H1 (cell line): ENCODE measurements around the gene APOBEC3G. TPM values are rescaled to one million over a fixed set of nuclear protein-coding genes. Genes with fewer than 3 reads are reported as not detected.

Experiments
- CTCF ChIA-PET: fragments of 300-600 bp; sonication (Branson Sonifier 250); formaldehyde crosslinking; loops from one replicate; lab custom pipeline; 2021; ENCODE audit not compliant: partially characterized antibody; lab: Charles Lee
- POLR2A ChIA-PET: fragments of 300-600 bp; sonication (Branson Sonifier 250); formaldehyde crosslinking; loops from one replicate; lab custom pipeline; 2021; ENCODE audit warnings: inconsistent platforms; ENCODE audit not compliant: partially characterized antibody; lab: Charles Lee
- DNase-seq, 2 experiments: peaks; one replicate each; pipeline versions ENCODE4 v3.0.0 to v3.0.0-alpha.2; 2010 to 2022; ENCODE audit warnings: low spot score in 2 of 2, low read depth in 1 of 2, mixed read lengths in 1 of 2
- FAIRE-seq: peaks from 2 replicates; lab custom pipeline; 2011; peaks lifted over from hg19 to GRCh38; lab: Jason Lieb, UNC
- H2AFZ ChIP-seq: 2 replicates; pipeline ENCODE4 v1.8.1; 2012; ENCODE audit warnings: low read length, inconsistent platforms
- H2AK5ac ChIP-seq: 2 replicates; pipeline ENCODE4 v1.6.1; 2013; ENCODE audit warnings: low read depth, low read length
- H2BK120ac ChIP-seq: replicated peaks from 2 replicates; pipeline ENCODE3; 2013; ENCODE audit warnings: low read depth, low read length, inconsistent platforms
- H2BK12ac ChIP-seq: 2 replicates; pipeline ENCODE4 v1.6.1; 2013; ENCODE audit warnings: low read depth, low read length
- H2BK15ac ChIP-seq: 2 replicates; pipeline ENCODE4 v1.6.1; 2013; ENCODE audit warnings: low read length
- H2BK20ac ChIP-seq: 2 replicates; pipeline ENCODE4 v1.6.1; 2013; ENCODE audit warnings: low read length
- H2BK5ac ChIP-seq: 2 replicates; pipeline ENCODE4 v1.6.1; 2013; ENCODE audit warnings: low read depth, low read length
- H3K14ac ChIP-seq: 2 replicates; pipeline ENCODE4 v1.6.1; 2013; ENCODE audit warnings: inconsistent platforms; ENCODE audit not compliant: insufficient read length
- H3K18ac ChIP-seq: 2 replicates; pipeline ENCODE4 v1.6.1; 2013; ENCODE audit warnings: low read length; ENCODE audit errors: extremely low read depth
- H3K23ac ChIP-seq: 2 replicates; pipeline ENCODE4 v1.6.1; 2013; ENCODE audit warnings: inconsistent platforms; ENCODE audit not compliant: insufficient read length
- H3K23me2 ChIP-seq: 2 replicates; pipeline ENCODE4 v1.6.1; 2013; ENCODE audit warnings: low read depth, low read length
- H3K27ac ChIP-seq: 2 replicates; pipeline ENCODE4 v1.6.1; 2011; ENCODE audit warnings: low read depth, low read length, inconsistent platforms
- H3K27me3 ChIP-seq, 4 experiments: replicated peaks in 1 of 4; 1 replicate in 1 of 4; 2 replicates in 3 of 4; pipeline versions ENCODE4 v1.6.1 to v1.8.1; 2011 to 2013; ENCODE audit warnings: low read length in 3 of 4, mild to moderate bottlenecking in 3 of 4, inconsistent platforms in 2 of 4, mixed read lengths in 2 of 4, moderate library complexity in 1 of 4; ENCODE audit not compliant: control insufficient read depth in 3 of 4, insufficient read depth in 3 of 4; ENCODE audit errors: extremely low read depth in 1 of 4
- H3K36me3 ChIP-seq, 4 experiments: 2 replicates each; pipeline versions ENCODE4 v1.6.1 to v1.8.1; 2011 to 2013; ENCODE audit warnings: mild to moderate bottlenecking in 4 of 4, low read length in 3 of 4, moderate library complexity in 2 of 4, control low read depth in 1 of 4, inconsistent platforms in 1 of 4; ENCODE audit not compliant: insufficient read depth in 4 of 4, control insufficient read depth in 2 of 4
- H3K4ac ChIP-seq: replicated peaks from 2 replicates; pipeline ENCODE3; 2013; ENCODE audit warnings: low read length, low read depth, mixed read lengths, inconsistent platforms; ENCODE audit not compliant: insufficient read length
- H3K4me1 ChIP-seq, 4 experiments: replicated peaks in 1 of 4; 1 replicate in 1 of 4; 2 replicates in 3 of 4; pipeline versions ENCODE4 v1.6.1 to v1.8.1; 2011 to 2013; ENCODE audit warnings: low read length in 3 of 4, inconsistent platforms in 2 of 4, mixed read lengths in 1 of 4; ENCODE audit not compliant: insufficient read depth in 4 of 4, control insufficient read depth in 3 of 4
- H3K4me2 ChIP-seq, 2 experiments: 2 replicates each; pipeline versions ENCODE4 v1.6.1 to v1.8.1; 2011 to 2013; ENCODE audit warnings: low read depth in 2 of 2, low read length in 2 of 2, control low read depth in 1 of 2, inconsistent platforms in 1 of 2, mild to moderate bottlenecking in 1 of 2; ENCODE audit not compliant: insufficient read depth in 1 of 2
- H3K4me3 ChIP-seq, 4 experiments: fragments of 200-600, 300-600 bp in 1 of 4; sonication (generic), shearing (Covaris generic), sonication (Bioruptor Twin) in 1 of 4; 2 replicates each; pipeline versions ENCODE4 v1.5.1 to v1.8.1; 2011 to 2016; ENCODE audit warnings: low read length in 4 of 4, low read depth in 3 of 4, control low read depth in 2 of 4, inconsistent platforms in 2 of 4, mild to moderate bottlenecking in 2 of 4, mixed read lengths in 1 of 4, moderate library complexity in 1 of 4; ENCODE audit not compliant: insufficient read depth in 2 of 4; ENCODE audit errors: extremely low read depth in 1 of 4
- H3K56ac ChIP-seq: replicated peaks from 2 replicates; pipeline ENCODE3; 2013; ENCODE audit warnings: low read depth, mild to moderate bottlenecking, mixed read lengths, low read length, inconsistent platforms; ENCODE audit not compliant: insufficient read length
- H3K79me1 ChIP-seq: 2 replicates; pipeline ENCODE4 v1.6.1; 2013; ENCODE audit warnings: low read depth, low read length, control low read depth
- H3K79me2 ChIP-seq, 2 experiments: 2 replicates each; pipeline versions ENCODE4 v1.6.1 to v1.8.1; 2012 to 2013; ENCODE audit warnings: low read length in 2 of 2, mild to moderate bottlenecking in 2 of 2, inconsistent platforms in 1 of 2; ENCODE audit not compliant: insufficient read depth in 2 of 2, control insufficient read depth in 1 of 2
- H3K9ac ChIP-seq, 4 experiments: replicated peaks in 1 of 4; 1 replicate in 1 of 4; 2 replicates in 3 of 4; pipeline versions ENCODE4 v1.6.1 to v1.8.1; 2011 to 2013; ENCODE audit warnings: low read depth in 3 of 4, low read length in 3 of 4, control low read depth in 2 of 4, mild to moderate bottlenecking in 2 of 4, moderate library complexity in 2 of 4, inconsistent platforms in 1 of 4; ENCODE audit errors: extremely low read depth in 1 of 4
- H3K9me3 ChIP-seq, 2 experiments: 2 replicates each; pipeline versions ENCODE4 v1.6.1 to v1.8.1; 2012 to 2013; ENCODE audit warnings: mild to moderate bottlenecking in 2 of 2, moderate library complexity in 2 of 2, control low read depth in 1 of 2, inconsistent platforms in 1 of 2, low read depth in 1 of 2, low read length in 1 of 2, mixed read lengths in 1 of 2; ENCODE audit not compliant: insufficient read depth in 2 of 2
- H4K20me1 ChIP-seq, 2 experiments: replicated peaks in 1 of 2; 2 replicates each; pipeline versions ENCODE3 to v1.8.1; 2011 to 2013; ENCODE audit warnings: inconsistent platforms in 2 of 2, low read length in 2 of 2, mild to moderate bottlenecking in 1 of 2; ENCODE audit not compliant: insufficient read depth in 2 of 2, control insufficient read depth in 1 of 2
- H4K5ac ChIP-seq: 2 replicates; pipeline ENCODE4 v1.6.1; 2013; ENCODE audit warnings: low read length, low read depth, mixed read lengths, inconsistent platforms; ENCODE audit not compliant: insufficient read length
- H4K8ac ChIP-seq: 2 replicates; pipeline ENCODE4 v1.8.0; 2013; ENCODE audit warnings: mild to moderate bottlenecking, moderate library complexity, low read length, inconsistent platforms; ENCODE audit not compliant: insufficient read depth; ENCODE audit errors: extremely low read depth
- H4K91ac ChIP-seq: replicated peaks from 2 replicates; pipeline ENCODE3; 2013; ENCODE audit warnings: low read length, mixed read lengths, inconsistent platforms; ENCODE audit not compliant: insufficient read length
- BCL11A ChIP-seq, 2 experiments: IDR thresholded peaks; one replicate each; pipeline ENCODE4 v1.6.1; 2011; ENCODE audit warnings: low read depth in 2 of 2, low read length in 2 of 2, mild to moderate bottlenecking in 2 of 2
- GTF2F1 ChIP-seq: IDR thresholded peaks from 2 replicates; pipeline ENCODE4 v1.6.1; 2012; ENCODE audit warnings: low read depth, low read length, improper control_type of control experiment, borderline replicate concordance
- SRF ChIP-seq: IDR thresholded peaks from 2 replicates; pipeline ENCODE4 v1.6.1; 2011; ENCODE audit warnings: mild to moderate bottlenecking, low read depth, low read length, moderate library complexity
- WGBS, 2 experiments: shearing (Covaris generic) in 1 of 2; methylation state at CpG; one replicate each; pipeline versions ENCODE4 v1.1.6 to v1.1.7; 2013 to 2015; ENCODE audit warnings: low lambda C conversion rate in 2 of 2, mixed read lengths in 2 of 2, inconsistent platforms in 1 of 2, low coverage in 1 of 2, missing lambda C conversion rate in 1 of 2; ENCODE audit not compliant: insufficient replicate concordance in 2 of 2, insufficient coverage in 1 of 2, insufficient read length in 1 of 2; ENCODE audit errors: extremely low coverage in 1 of 2, missing lambda C conversion rate in 1 of 2; 5-methylcytosine and 5-hydroxymethylcytosine counted together
- polyA plus RNA-seq, 7 experiments: library from polyadenylated mRNA; depleted of rRNA in 3 of 7; stranded (reverse) in 5 of 7; unstranded in 2 of 7; fragments of >200 nt in 5 of 7; fragments of 200-250 nt in 2 of 7; gene quantifications; 1 replicate in 5 of 7; 2 replicates in 1 of 7; 4 replicates in 1 of 7; pipeline versions ENCODE4 v1.2.1 to v1.2.3, GENCODE V29; 2011 to 2013; ENCODE audit warnings: missing spikeins in 2 of 7, mixed read lengths in 2 of 7
- total RNA-seq: library from RNA; stranded (reverse); fragmentation: NEBNext Ultra II Directional; extraction: Animal tissue kit (Norgen Biotek cat#: 25700); gene quantifications from 2 replicates; pipeline ENCODE4 v1.2.1, GENCODE V29; 2021
- TF ChIP-seq, protein P1 (sequence below): IDR thresholded peaks from 2 replicates; pipeline ENCODE4 v1.6.1; 2012; ENCODE audit warnings: inconsistent platforms

Gene APOBEC3G
- total and polyA plus RNA-seq, 2 of the 8 experiments (the other 6 are each of a cell fraction or from before 2014, with no cell fraction given): 1.7 to 2.0 TPM

DNA sequence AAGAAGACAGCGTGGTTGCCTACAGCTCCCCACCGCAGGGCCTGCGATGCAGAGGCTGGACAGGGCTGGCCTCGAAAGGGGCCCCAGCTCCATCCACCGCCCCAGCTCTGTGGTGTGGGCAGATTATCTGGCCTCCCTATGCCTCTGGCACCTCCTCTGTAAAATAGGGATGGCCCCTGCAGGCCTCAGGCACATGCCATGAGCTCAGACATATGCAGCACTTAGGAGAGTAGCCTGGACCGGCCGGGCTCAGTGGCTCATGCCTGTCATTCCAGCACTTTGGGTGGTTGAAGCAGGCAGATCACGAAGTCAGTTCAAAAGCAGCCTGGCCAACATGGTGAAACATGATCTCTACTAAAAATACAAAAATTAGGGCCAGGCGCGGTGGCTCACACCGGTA, 48.8 kb upstream of the APOBEC3G start:
- Histone ChIP-seq H3K79me1 (no peaks in the 10 kb centered on the region), H4K8ac (no peak overlapping the region), H3K56ac (no peak overlapping the region), H3K4me3 (no peak overlapping the region), H3K9ac (no peak overlapping the region)
- TF ChIP-seq SRF (no peak), GTF2F1 (no peak), BCL11A (IDR thresholded peaks at IDR 0.05; ENCODE audit: low read depth in 2 of 2, low read length in 2 of 2) (no peak)
- TF ChIP-seq, protein P1, sequence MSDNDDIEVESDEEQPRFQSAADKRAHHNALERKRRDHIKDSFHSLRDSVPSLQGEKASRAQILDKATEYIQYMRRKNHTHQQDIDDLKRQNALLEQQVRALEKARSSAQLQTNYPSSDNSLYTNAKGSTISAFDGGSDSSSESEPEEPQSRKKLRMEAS: peak; percentile 26; the same call in 1 of the 2 replicates
- TF ChIP-seq, all 59 proteins: peak for 1
- no peak overlapping the region for H2BK120ac ChIP-seq
- H2AFZ ChIP-seq: no peak overlapping the region
- DNase-seq (no peak), FAIRE-seq (no peak)
- H3K36me3 ChIP-seq: peaks cover 0 to 2% (median 0%) of the 10 kb centered on the region in 4 experiments; a peak in 1 of 8 replicates
- H3K9me3 ChIP-seq: no peaks in the 10 kb centered on the region
- no peak overlapping the region for H3K14ac ChIP-seq
- no peaks in the 10 kb centered on the region; the same call in 1 of the 2 replicates for H3K23me2 ChIP-seq
- H2BK5ac ChIP-seq: no peak overlapping the region
- H3K4me1 ChIP-seq: peaks cover 5 to 21% (median 11%) of the 10 kb centered on the region in 4 experiments
- 91% methylated on average over 11 of the region's 11 CpGs; no CpG with 5 or more reads in 1 of the 2 experiments for WGBS, 2 experiments
- H3K18ac ChIP-seq: peak overlapping the region; percentile 48; the same call in 1 of the 2 replicates
- H2BK15ac ChIP-seq: no peak overlapping the region
- H4K91ac ChIP-seq: no peak overlapping the region
- H3K23ac ChIP-seq: no peak overlapping the region
- no peaks in the 10 kb centered on the region for H4K20me1 ChIP-seq
- no peak overlapping the region for H3K27ac ChIP-seq
- no peak overlapping the region for H3K4ac ChIP-seq
- H2AK5ac ChIP-seq: no peak overlapping the region
- H3K79me2 ChIP-seq: no peaks in the 10 kb centered on the region
- H2BK12ac ChIP-seq: no peak overlapping the region
- CTCF ChIA-PET: interaction anchor here (0.5 to 2.0 kb wide), 7 partner anchors 14 to 288 kb away, joined by 3 to 5 read pairs (median 3); no protein-coding TSS in a partner anchor
- H3K27me3 ChIP-seq: no peaks in the 10 kb centered on the region
- H2BK20ac ChIP-seq: no peak overlapping the region
- H4K5ac ChIP-seq: no peak overlapping the region
- POLR2A ChIA-PET: interaction anchor here (0.8 to 1.3 kb wide), 4 partner anchors 11 to 291 kb away, joined by 3 to 7 read pairs (median 4); partner anchors contain the start of gene RPL3
- no peak overlapping the region for H3K4me2 ChIP-seq
